WERI-Rb-1 (cell line): ENCODE results near the gene CCNT1.
"Not testable (repeated sequence)": the region's sequence is repeated elsewhere in the genome, so short reads cannot be mapped to it uniquely, and the experiment has no call there.

Experiments
- DNase-seq: peaks from one replicate; pipeline ENCODE4 v3.0.0-alpha.2; 2020
- H3K27ac ChIP-seq: fragments of 250-450 bp; sonication (Bioruptor Pico); 2 replicates; pipeline ENCODE4 v1.5.1; 2020; ENCODE audit warnings: mild to moderate bottlenecking, moderate library complexity
- H3K27me3 ChIP-seq: fragments of 250-450 bp; sonication (Bioruptor Pico); 2 replicates; pipeline ENCODE4 v1.5.1; 2021; ENCODE audit warnings: mild to moderate bottlenecking, low read depth, moderate library complexity; ENCODE audit not compliant: insufficient read depth, severe bottlenecking
- H3K36me3 ChIP-seq: fragments of 250-450 bp; sonication (Bioruptor Pico); 2 replicates; pipeline ENCODE4 v1.5.1; 2020; ENCODE audit warnings: mild to moderate bottlenecking, moderate library complexity
- H3K4me3 ChIP-seq: 2 replicates; pipeline ENCODE4 v1.5.1; 2011; ENCODE audit warnings: low read depth, mild to moderate bottlenecking, control low read depth, low read length
- H3K9me3 ChIP-seq: fragments of 250-450 bp; sonication (Bioruptor Pico); 2 replicates; pipeline ENCODE4 v1.5.1; 2021; ENCODE audit warnings: mild to moderate bottlenecking, moderate library complexity; ENCODE audit not compliant: severe bottlenecking
- CTCF ChIP-seq: IDR thresholded peaks from 2 replicates; pipeline ENCODE4 v1.5.1; 2011; ENCODE audit warnings: low read depth, mild to moderate bottlenecking, control low read depth, inconsistent platforms, low read length

Gene CCNT1

GRCh38 chr12:48683534-48683933, 33.0 kb downstream of the CCNT1 start:
- Histone ChIP-seq H3K27ac (no peak overlapping the region), H3K4me3 (no peak overlapping the region), H3K36me3 (peaks cover 36% of the 10 kb centered on the region), H3K27me3 (no peaks in the 10 kb centered on the region), H3K9me3 (no peaks in the 10 kb centered on the region)
- DNase-seq, result no peak
- no peak for TF ChIP-seq CTCF

- DNase-seq, result no peak
- no peaks in the 10 kb centered on the region for H3K9me3 ChIP-seq
- no peak for TF ChIP-seq CTCF
- H3K4me3 ChIP-seq, result peak overlapping the region; percentile 64
- H3K27me3 ChIP-seq, result no peaks in the 10 kb centered on the region
- no peak overlapping the region for H3K27ac ChIP-seq
- peaks cover 39% of the 10 kb centered on the region for H3K36me3 ChIP-seq
Observed at GRCh38 chr12:48682927-48683326, 33.6 kb downstream of the CCNT1 start.

GRCh38 chr12:48682533-48682905, 34.0 kb downstream of the CCNT1 start:
- not testable (repeated sequence) for H3K27me3 ChIP-seq, H3K9me3 ChIP-seq, DNase-seq
- Histone ChIP-seq H3K36me3 (peaks cover 39% of the 10 kb centered on the region), H3K4me3 (peak overlapping the region; percentile 64), H3K27ac (peak overlapping the region; percentile 56)

GRCh38 chr12:48681710-48682532, 34.6 kb downstream of the CCNT1 start, which contains the start of gene KANSL2:
Gene KANSL2, minus strand, starts transcription at chr12:48682238. Its CDS starts 606 bp downstream, at chr12:48681632.
- peak; percentile 99 for DNase-seq
- peak within 1 kb of the TSS; percentile 97 for H3K27ac ChIP-seq
- H3K4me3 ChIP-seq, result peak within 1 kb of the TSS; percentile 64
- H3K9me3 ChIP-seq, result no peaks in the 10 kb centered on the region
- H3K36me3 ChIP-seq, result peaks cover 44% of the 10 kb centered on the region
- H3K27me3 ChIP-seq, result no peaks in the 10 kb centered on the region
- no peak for TF ChIP-seq CTCF

GRCh38 chr12:48681399-48681709, 35.2 kb downstream of the CCNT1 start:
- Histone ChIP-seq H3K9me3 (no peaks in the 10 kb centered on the region), H3K27me3 (no peaks in the 10 kb centered on the region), H3K4me3 (peak overlapping the region; percentile 64), H3K36me3 (peaks cover 50% of the 10 kb centered on the region), H3K27ac (peak overlapping the region; percentile 97)
- TF ChIP-seq CTCF, result no peak
- DNase-seq, result no peak

GRCh38 chr12:48680861-48681260, 35.6 kb downstream of the CCNT1 start:
- Histone ChIP-seq H3K4me3 (peak overlapping the region; percentile 64), H3K36me3 (peaks cover 55% of the 10 kb centered on the region), H3K27me3 (no peaks in the 10 kb centered on the region), H3K27ac (peak overlapping the region; percentile 97), H3K9me3 (no peaks in the 10 kb centered on the region)
- TF ChIP-seq CTCF, result no peak
- DNase-seq, result no peak
